ENCODE data around the gene PPBP. TPM values are rescaled to one million over a fixed set of nuclear protein-coding genes. Genes with fewer than 3 reads are reported as not detected.

PPBP gene, protein sequence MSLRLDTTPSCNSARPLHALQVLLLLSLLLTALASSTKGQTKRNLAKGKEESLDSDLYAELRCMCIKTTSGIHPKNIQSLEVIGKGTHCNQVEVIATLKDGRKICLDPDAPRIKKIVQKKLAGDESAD
- total RNA-seq: not detected

DNA sequence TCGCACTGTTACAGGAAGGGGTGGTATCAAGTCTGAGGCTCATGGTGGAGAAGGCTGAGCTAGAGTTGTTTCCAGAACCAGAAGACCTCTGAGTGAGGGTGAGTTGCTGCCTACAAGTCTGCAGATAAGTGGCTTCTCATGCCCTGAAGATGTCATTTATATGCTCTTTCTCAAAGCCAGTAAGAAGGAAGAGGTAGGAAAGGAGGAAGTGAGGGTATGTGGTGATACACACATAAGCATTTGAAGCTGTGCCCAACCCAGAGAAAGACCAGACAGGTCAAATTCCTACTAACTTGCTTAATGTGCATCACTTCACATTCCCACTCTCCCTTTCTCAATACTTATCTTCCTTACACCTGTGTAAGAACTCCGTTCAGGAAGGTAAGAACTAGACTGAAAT, at the start of gene PPBP:
TSS of gene PPBP (minus strand) at position 130 of the 400 bp plus-strand sequence. CDS start at position 43, 87 bp downstream.
- Mint-ChIP-seq H3K27ac (no peak within 1 kb of the TSS), H3K36me3 (ENCODE audit: low read depth) (no peaks in the 10 kb centered on the region)
- CTCF ChIA-PET: no interaction called here

DNA sequence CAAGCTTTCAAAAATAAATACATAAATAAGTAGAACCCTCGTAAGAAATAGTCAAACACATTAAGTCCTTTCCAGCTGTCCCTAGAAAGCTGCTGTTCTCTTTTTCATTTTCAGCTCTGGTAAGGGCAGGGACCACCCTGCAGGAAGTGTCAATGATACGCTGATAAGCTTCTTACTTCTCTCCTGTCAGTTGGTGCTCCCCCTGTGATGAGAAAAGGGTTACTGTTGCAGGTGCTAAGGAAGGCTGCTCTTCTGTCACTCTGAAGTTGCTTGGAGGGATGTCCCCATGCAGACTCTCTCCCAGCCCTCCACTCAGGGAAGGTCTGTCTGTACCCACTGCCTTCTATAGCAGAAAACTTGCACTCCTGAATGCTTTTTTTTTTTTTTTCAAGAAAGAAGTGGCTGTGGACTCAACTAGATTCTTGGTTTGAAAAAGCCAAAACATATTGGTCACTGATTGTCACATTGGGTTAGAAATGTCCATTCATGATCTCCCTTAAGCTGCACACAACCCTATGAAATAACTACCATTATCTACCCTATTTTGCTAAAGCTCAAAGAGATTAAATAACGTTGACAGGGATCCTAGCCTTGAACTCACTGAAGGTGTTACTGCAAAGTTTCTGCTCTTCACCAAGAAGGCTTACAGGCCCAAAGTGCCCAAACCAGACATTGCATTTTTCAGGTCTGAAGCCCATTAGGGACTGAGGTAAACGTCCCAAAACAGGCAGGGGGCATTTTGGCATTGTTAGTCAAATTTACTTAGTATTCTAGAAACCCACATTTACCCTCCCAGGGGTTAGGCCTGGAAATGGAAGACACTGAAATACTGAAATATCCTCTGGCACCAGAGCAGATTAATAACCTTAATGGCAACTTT, 49.3 kb upstream of the PPBP start:
- no peak for DNase-seq
- Mint-ChIP-seq H3K4me1 (ENCODE audit: low read depth) (peaks cover 7% of the 10 kb centered on the region), H3K36me3 (ENCODE audit: low read depth) (no peaks in the 10 kb centered on the region), H3K4me3 (no peak overlapping the region), H3K9me3 (no peaks in the 10 kb centered on the region), H3K27me3 (ENCODE audit: low read depth) (peaks cover 42% of the 10 kb centered on the region), H3K27ac (no peak overlapping the region)
- CTCF ChIA-PET: interaction anchor here (0.6 to 0.7 kb wide), 2 partner anchors 36 to 98 kb away, joined by 3 to 5 read pairs; no protein-coding TSS in a partner anchor
- intact Hi-C loops (cut with micrococcal nuclease): loop anchor here (5.0 to 10.0 kb wide), 2 partner anchors 60 to 303 kb away; partner anchors contain the start of gene CXCL2

More for the DNA sequence above, at the start of gene PPBP:
- intact Hi-C loops (cut with micrococcal nuclease): no loop called here
- DNase-seq: no peak
- H3K9me3 Mint-ChIP-seq: no peaks in the 10 kb centered on the region
- no peak within 1 kb of the TSS for H3K4me3 Mint-ChIP-seq
- H3K27me3 Mint-ChIP-seq (ENCODE audit: low read depth): peaks cover 3% of the 10 kb centered on the region
- H3K4me1 Mint-ChIP-seq (ENCODE audit: low read depth): no peaks in the 10 kb centered on the region

GRCh38 chr4:74033739-74034138, 45.7 kb upstream of the PPBP start:
- intact Hi-C loops (cut with micrococcal nuclease): loop anchor here (10.0 kb wide), 1 partner anchor 299 kb away; no protein-coding TSS in a partner anchor
- CTCF ChIA-PET: no interaction called here
- no peaks in the 10 kb centered on the region for H3K36me3 Mint-ChIP-seq (ENCODE audit: low read depth)
- H3K9me3 Mint-ChIP-seq: no peaks in the 10 kb centered on the region
- H3K27ac Mint-ChIP-seq: no peak overlapping the region
- H3K27me3 Mint-ChIP-seq (ENCODE audit: low read depth): peaks cover 21% of the 10 kb centered on the region
- DNase-seq: no peak
- H3K4me3 Mint-ChIP-seq: no peak overlapping the region
- H3K4me1 Mint-ChIP-seq (ENCODE audit: low read depth): peaks cover 3% of the 10 kb centered on the region

DNA sequence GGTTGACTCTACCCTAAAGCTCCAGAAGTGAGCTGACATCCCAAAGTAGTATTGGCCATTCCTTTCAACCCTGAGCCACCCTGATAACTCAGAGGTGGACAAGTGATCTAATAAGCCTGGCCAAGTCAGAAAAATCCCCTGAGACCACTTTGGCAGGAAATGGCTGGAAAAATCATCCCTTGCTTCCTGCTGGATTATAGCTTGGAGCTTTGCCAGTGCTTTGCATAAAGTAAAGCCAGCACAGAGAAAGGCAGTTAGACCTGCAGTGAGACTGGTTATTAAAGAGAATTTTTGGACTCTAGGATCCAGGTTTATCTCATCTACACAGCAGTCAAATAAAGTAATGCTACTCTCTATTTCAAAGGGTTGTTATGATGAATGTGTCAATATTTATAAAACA, 44.1 kb upstream of the PPBP start:
- Mint-ChIP-seq H3K36me3 (ENCODE audit: low read depth) (no peaks in the 10 kb centered on the region), H3K27ac (no peak overlapping the region), H3K27me3 (ENCODE audit: low read depth) (peaks cover 11% of the 10 kb centered on the region), H3K4me1 (ENCODE audit: low read depth) (no peaks in the 10 kb centered on the region), H3K4me3 (no peak overlapping the region), H3K9me3 (no peaks in the 10 kb centered on the region)
- intact Hi-C loops (cut with micrococcal nuclease): loop anchor here (10.0 kb wide), 1 partner anchor 297 kb away; no protein-coding TSS in a partner anchor
- CTCF ChIA-PET: interaction anchor here (1.6 kb wide), 1 partner anchor 15 kb away, joined by 4 read pairs; no protein-coding TSS in a partner anchor
- no peak for DNase-seq

- Mint-ChIP-seq H3K27me3 (ENCODE audit: low read depth) (peaks cover 11% of the 10 kb centered on the region), H3K9me3 (no peaks in the 10 kb centered on the region), H3K4me1 (ENCODE audit: low read depth) (no peaks in the 10 kb centered on the region), H3K4me3 (no peak overlapping the region), H3K27ac (no peak overlapping the region), H3K36me3 (ENCODE audit: low read depth) (no peaks in the 10 kb centered on the region)
- DNase-seq: no peak
- intact Hi-C loops (cut with micrococcal nuclease): loop anchor here (10.0 kb wide), 1 partner anchor 297 kb away; no protein-coding TSS in a partner anchor
- CTCF ChIA-PET: interaction anchor here (1.6 kb wide), 1 partner anchor 15 kb away, joined by 4 read pairs; no protein-coding TSS in a partner anchor
These were observed 43.6 kb upstream of the PPBP start for GRCh38 chr4:74031576-74031975.

GRCh38 chr4:74030285-74030684, 42.3 kb upstream of the PPBP start:
- Mint-ChIP-seq H3K9me3 (no peaks in the 10 kb centered on the region), H3K27ac (no peak overlapping the region), H3K27me3 (ENCODE audit: low read depth) (peaks cover 6% of the 10 kb centered on the region), H3K4me1 (ENCODE audit: low read depth) (no peaks in the 10 kb centered on the region), H3K36me3 (ENCODE audit: low read depth) (no peaks in the 10 kb centered on the region), H3K4me3 (no peak overlapping the region)
- CTCF ChIA-PET: no interaction called here
- intact Hi-C loops (cut with micrococcal nuclease): loop anchor here (10.0 kb wide), 1 partner anchor 295 kb away; no protein-coding TSS in a partner anchor
- no peak for DNase-seq

DNA sequence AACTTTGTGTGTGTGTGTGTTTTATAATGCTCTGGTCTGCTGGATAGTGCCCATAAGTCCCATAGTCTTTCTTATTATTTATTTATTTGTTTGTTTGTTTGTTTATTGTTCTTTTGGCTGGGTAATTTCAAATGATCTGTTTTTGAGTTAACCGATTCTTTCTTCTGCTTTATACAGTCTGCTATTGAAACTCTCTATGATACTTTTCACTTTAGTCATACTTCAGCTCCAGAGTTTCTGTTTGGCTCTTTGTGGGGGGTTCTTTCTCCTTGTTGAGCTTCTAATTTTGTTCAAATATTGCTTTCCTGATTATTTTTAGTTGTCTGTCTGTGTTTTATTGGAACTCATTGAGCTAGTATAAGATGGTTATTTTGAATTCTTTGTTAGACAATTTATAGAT, 40.5 kb upstream of the PPBP start:
- Mint-ChIP-seq H3K4me3 (no peak overlapping the region), H3K27me3 (ENCODE audit: low read depth) (peaks cover 4% of the 10 kb centered on the region)
- intact Hi-C loops (cut with micrococcal nuclease): no loop called here

DNA sequence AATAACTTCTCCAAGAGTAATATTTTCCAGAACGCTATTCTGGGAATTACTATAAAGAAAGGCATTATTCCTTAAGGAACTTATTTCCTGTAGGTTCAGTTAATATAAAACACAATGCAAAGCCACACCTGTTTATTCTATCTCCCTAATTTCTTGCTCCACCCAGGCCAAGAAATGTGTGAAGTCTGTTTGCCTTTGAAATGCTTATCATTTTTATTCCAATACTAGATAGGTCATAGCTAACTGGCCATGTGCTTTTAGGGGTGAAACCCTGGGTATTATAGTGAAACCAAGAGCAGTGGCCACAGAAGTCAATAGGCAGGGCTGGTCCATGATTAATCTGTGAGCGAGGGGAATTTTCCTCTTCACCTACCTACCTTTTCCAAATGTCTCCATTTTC, 35.7 kb upstream of the PPBP start:
- no peaks in the 10 kb centered on the region for H3K27me3 Mint-ChIP-seq (ENCODE audit: low read depth)
- CTCF ChIA-PET: no interaction called here
- DNase-seq: no peak
- H3K4me3 Mint-ChIP-seq: no peak overlapping the region
- no peak overlapping the region for H3K27ac Mint-ChIP-seq
- intact Hi-C loops (cut with micrococcal nuclease): no loop called here
- no peaks in the 10 kb centered on the region for H3K36me3 Mint-ChIP-seq (ENCODE audit: low read depth)
- peaks cover 2% of the 10 kb centered on the region for H3K9me3 Mint-ChIP-seq
- peaks cover under 1% of the 10 kb centered on the region for H3K4me1 Mint-ChIP-seq (ENCODE audit: low read depth)

More for the DNA sequence above, 40.5 kb upstream of the PPBP start:
- Mint-ChIP-seq H3K27ac (no peak overlapping the region), H3K36me3 (ENCODE audit: low read depth) (no peaks in the 10 kb centered on the region), H3K9me3 (no peaks in the 10 kb centered on the region), H3K4me1 (ENCODE audit: low read depth) (no peaks in the 10 kb centered on the region)
- no peak for DNase-seq
- CTCF ChIA-PET: no interaction called here

DNA sequence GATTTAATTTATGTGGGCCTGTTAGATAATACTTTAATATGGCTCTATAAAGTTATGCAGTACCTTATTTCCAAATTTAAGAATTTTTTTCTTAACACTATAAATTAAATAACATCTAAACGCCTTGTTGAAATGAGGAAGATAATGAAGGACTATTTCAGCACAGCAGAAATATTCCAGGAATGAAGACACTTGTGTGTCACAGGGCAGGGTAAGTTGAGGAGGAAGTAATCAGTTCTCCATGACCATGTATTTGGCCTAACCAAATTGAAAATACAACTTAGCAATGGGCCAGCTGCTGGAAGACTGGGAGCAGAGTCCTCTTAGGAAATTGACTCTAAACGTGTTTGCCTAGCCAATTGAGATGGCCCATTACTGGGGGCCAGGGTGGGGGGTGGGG, 33.6 kb upstream of the PPBP start:
- H3K36me3 Mint-ChIP-seq (ENCODE audit: low read depth): no peaks in the 10 kb centered on the region
- DNase-seq: no peak
- CTCF ChIA-PET: no interaction called here
- H3K27ac Mint-ChIP-seq: no peak overlapping the region
- H3K9me3 Mint-ChIP-seq: peaks cover 2% of the 10 kb centered on the region
- intact Hi-C loops (cut with micrococcal nuclease): no loop called here
- H3K4me1 Mint-ChIP-seq (ENCODE audit: low read depth): peaks cover 2% of the 10 kb centered on the region
- H3K4me3 Mint-ChIP-seq: no peak overlapping the region
- no peaks in the 10 kb centered on the region for H3K27me3 Mint-ChIP-seq (ENCODE audit: low read depth)

DNA sequence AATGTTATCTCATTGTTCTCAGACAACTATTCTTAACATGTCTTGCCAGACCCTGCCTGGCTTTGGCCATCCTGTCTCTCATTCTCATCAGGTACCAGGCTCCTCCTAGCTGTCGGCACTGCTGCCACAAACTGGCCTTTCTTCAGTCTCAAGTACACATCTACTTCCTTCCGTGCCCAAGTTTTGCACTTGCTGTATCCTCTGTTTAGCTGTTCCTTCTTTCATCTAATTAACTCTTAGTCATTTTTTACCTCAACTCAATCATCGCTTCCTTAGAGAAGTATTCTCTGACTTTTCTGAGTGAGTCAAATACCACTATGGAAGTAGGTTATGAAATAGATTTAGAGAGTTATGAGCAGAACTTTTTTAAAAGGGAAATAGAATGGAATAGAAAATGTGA, 30.8 kb upstream of the PPBP start:
- intact Hi-C loops (cut with micrococcal nuclease): no loop called here
- H3K4me3 Mint-ChIP-seq: no peak overlapping the region
- peaks cover 5% of the 10 kb centered on the region for H3K4me1 Mint-ChIP-seq (ENCODE audit: low read depth)
- peaks cover 1% of the 10 kb centered on the region for H3K27me3 Mint-ChIP-seq (ENCODE audit: low read depth)
- CTCF ChIA-PET: interaction anchor here (0.6 kb wide), 1 partner anchor 141 kb away, joined by 3 read pairs; no protein-coding TSS in a partner anchor
- no peak overlapping the region for H3K27ac Mint-ChIP-seq
- no peaks in the 10 kb centered on the region for H3K36me3 Mint-ChIP-seq (ENCODE audit: low read depth)
- no peak for DNase-seq
- peaks cover 2% of the 10 kb centered on the region for H3K9me3 Mint-ChIP-seq

DNA sequence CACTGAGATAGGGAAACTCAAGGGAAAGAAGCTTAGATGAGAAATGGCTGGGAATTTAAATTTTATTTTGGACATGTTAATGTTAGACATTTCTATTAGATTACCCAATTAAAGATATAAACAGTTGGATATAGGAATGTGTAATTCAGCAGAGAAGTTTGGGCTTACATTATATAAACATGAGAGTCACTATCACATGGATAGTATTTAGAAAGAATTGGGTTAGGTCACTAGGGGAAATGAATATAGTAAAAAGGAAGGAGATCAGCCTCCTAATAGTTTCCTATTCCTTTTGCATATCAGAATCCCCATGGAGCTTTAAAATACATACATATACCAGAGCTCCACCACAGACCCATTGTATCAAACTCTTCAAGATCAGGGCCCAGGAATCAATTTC, 30.1 kb upstream of the PPBP start:
- intact Hi-C loops (cut with micrococcal nuclease): no loop called here
- Mint-ChIP-seq H3K36me3 (ENCODE audit: low read depth) (no peaks in the 10 kb centered on the region), H3K9me3 (peaks cover 2% of the 10 kb centered on the region), H3K4me3 (no peak overlapping the region), H3K4me1 (ENCODE audit: low read depth) (peaks cover 5% of the 10 kb centered on the region), H3K27ac (no peak overlapping the region), H3K27me3 (ENCODE audit: low read depth) (peaks cover 2% of the 10 kb centered on the region)
- CTCF ChIA-PET: no interaction called here
- DNase-seq: no peak

- Mint-ChIP-seq H3K27ac (no peak overlapping the region), H3K4me1 (ENCODE audit: low read depth) (peaks cover 5% of the 10 kb centered on the region), H3K4me3 (no peak overlapping the region), H3K27me3 (ENCODE audit: low read depth) (peaks cover 4% of the 10 kb centered on the region), H3K9me3 (peaks cover 2% of the 10 kb centered on the region), H3K36me3 (ENCODE audit: low read depth) (no peaks in the 10 kb centered on the region)
- DNase-seq: no peak
- intact Hi-C loops (cut with micrococcal nuclease): no loop called here
- CTCF ChIA-PET: interaction anchor here (0.8 to 1.8 kb wide), 4 partner anchors 16 to 156 kb away, joined by 4 to 7 read pairs (median 4); partner anchors contain the start of gene CXCL3
These were observed 28.1 kb upstream of the PPBP start for GRCh38 chr4:74016068-74016467.

All from activated naive CD4-positive, alpha-beta T cell treated with anti-CD3 and anti-CD28 coated beads for 36 hours (primary cell).